Measurements from ENCODE around the gene WDR90. TPM values are rescaled to one million over a fixed set of nuclear protein-coding genes. Genes with fewer than 3 reads are reported as not detected.

WDR90 gene
- total RNA-seq, 1 donor from 2014 or later, result 7.2 TPM

DNA sequence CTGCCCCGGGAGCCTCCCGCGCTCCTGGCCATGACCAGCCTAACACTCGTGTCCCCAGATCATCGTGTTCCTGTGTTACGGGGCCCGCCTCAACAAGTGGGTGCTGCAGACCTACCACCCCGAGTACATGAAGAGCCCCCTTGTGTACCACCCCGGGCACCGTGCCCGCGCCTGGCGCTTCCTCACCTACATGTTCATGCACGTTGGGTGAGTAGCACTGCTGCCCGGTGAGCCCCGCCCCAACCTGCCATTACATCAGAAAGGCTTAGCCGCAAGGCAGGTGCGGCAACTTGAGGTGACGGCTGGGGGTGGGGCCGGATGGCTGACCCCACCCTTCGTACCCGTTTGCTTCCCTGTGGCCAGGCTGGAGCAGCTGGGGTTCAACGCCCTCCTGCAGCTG, 27.7 kb downstream of the WDR90 start:
- DNase-seq, result no peak

DNA sequence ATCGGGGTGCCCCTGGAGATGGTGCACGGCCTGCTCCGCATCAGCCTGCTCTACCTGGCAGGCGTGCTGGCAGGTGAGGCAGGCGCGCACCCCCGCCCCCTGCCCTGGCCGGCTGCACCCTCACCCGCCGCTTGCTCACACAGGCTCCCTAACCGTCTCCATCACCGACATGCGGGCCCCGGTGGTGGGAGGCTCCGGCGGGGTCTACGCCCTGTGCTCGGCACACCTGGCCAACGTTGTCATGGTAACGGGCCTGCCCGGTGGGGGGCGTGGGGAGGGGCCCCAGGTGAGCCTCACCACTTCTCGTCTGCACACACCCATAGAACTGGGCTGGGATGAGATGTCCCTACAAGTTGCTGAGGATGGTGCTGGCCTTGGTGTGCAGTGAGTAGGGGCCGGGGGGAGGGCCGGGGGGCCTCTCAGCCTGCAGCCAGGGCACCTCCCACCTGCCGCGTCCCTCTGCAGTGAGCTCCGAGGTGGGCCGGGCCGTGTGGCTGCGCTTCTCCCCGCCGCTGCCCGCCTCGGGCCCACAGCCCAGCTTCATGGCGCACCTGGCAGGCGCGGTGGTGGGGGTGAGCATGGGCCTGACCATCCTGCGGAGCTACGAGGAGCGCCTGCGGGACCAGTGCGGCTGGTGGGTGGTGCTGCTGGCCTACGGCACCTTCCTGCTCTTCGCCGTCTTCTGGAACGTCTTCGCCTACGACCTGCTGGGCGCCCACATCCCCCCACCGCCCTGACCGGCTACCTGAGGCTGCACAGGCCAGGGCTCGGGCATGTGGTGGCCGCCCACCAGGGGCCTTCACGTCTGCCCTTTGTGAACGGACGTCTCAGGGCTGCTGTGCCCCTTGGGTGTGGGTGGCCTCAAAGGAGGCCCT, 28.4 kb downstream of the WDR90 start:
- DNase-seq, result no peak

GRCh38 chr16:678209-678857, 29.2 kb downstream of the WDR90 start:
- no peak for DNase-seq

DNA sequence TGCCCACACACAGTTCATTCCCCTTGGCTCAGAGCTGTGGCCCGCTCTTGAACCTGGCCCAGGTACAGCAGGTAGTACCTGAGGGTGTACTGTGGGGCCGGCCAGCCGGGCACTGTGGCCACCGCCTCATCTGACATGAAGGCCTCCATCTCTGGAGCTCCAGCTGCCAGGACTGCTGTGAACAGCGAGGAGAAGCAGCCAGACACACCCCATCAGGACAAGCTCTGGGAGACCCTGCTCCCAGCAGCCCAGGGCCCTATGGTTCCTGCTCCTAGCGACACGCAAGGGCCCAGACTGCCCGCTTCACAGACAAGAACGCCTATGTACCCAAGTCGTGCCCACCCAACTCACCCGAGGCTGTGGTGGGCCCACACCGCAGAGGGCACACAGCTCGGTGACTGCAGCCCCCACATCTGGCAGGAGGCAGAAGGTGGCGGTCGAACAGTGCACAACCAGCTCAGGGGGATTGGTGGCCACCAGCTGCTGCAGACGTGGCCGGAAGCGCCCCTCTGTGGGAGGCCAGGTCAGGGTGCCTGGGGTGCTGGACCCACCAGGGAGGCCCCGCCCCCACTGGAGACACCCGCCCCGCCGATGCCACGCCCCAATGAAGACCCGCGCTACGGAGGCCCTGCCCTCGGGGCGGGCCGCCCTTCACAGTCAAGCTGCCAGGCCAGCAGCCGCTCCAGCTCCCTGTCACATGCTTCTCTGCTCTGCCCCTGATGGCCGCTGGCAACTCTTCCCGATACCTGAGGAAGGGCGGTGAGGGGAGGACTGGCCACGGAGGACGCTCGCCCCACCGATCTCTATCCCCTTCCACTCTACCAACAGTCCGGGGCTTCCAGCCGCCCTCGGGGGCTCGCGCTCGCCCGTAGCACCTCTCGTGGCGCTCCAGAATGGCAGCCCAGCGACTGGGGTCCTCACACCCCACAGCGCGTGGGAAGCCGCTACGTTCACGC, 30.0 kb downstream of the WDR90 start:
- DNase-seq, result peak; percentile 38

GRCh38 chr16:679814-680624, 30.9 kb downstream of the WDR90 start, which contains the start of gene STUB1:
Gene STUB1 (plus strand): TSS chr16:680410. CDS start chr16:680526, 116 bp downstream.
- peak; percentile 90 for DNase-seq

DNA sequence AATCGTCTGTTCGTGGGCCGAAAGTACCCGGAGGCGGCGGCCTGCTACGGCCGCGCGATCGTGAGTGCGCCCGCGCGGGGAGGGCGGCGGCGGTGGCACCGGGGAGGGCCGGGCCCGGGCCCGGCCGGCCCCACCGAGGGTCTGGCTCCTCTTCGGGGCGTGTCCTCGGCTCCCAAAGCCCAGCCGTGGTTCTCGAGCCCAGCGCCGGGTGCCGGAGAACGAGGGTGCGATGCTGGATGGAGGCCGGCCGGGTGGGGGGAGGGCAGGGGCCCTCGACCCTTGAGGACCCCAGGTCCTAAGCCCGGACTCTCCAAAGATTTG, 31.4 kb downstream of the WDR90 start:
- DNase-seq, result no peak

DNA sequence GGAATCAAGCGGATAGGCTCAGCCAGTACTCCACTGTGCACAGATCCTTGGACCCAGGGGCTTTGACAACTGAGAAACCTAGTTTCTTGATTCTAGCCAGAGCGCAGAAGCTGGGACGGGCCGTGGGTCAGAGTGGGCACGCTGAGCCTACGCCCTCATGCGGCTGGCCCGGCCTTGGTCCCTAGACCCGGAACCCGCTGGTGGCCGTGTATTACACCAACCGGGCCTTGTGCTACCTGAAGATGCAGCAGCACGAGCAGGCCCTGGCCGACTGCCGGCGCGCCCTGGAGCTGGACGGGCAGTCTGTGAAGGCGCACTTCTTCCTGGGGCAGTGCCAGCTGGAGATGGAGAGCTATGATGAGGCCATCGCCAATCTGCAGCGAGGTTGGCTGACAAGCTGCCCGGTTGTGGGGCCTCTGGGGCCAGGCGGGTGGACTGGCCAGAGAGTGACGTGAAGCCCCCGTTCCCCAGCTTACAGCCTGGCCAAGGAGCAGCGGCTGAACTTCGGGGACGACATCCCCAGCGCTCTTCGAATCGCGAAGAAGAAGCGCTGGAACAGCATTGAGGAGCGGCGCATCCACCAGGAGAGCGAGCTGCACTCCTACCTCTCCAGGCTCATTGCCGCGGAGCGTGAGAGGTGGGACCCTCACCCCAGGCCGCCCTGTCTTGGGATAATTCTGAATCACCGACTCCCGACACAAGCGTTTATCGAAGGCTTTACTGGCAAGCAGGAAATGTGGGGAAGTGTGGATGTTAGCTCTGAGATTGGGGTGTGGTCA, 32.0 kb downstream of the WDR90 start:
- DNase-seq, result no peak

DNA sequence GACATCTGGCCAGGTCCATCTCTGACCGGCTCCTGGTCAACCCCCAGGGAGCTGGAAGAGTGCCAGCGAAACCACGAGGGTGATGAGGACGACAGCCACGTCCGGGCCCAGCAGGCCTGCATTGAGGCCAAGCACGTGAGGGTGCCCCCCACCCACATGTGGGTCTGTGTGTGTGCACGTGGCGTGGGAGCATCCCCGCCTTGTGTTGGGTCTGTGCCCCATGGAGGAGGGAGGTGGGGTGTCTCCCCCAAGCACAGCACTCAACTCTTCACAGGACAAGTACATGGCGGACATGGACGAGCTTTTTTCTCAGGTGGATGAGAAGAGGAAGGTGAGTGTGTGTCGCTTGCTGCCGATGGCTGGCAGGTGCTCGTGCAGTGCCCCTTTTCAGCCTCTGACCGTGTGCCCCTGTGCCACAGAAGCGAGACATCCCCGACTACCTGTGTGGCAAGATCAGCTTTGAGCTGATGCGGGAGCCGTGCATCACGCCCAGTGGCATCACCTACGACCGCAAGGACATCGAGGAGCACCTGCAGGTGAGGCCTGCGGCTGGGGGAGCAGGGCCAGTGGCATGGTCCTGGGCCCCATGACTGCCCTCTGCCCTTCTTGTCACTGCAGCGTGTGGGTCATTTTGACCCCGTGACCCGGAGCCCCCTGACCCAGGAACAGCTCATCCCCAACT, 32.7 kb downstream of the WDR90 start:
- DNase-seq, result no peak

GRCh38 chr16:682493-683395, 33.6 kb downstream of the WDR90 start:
- DNase-seq, result no peak

- no peak for DNase-seq
Measured at GRCh38 chr16:683396-684070, 34.4 kb downstream of the WDR90 start.

- peak; percentile 96 for DNase-seq
Measured at GRCh38 chr16:684071-684794, 35.1 kb downstream of the WDR90 start, which contains the start of gene JMJD8. Gene JMJD8 (minus strand): TSS chr16:684334. CDS start chr16:684319, 15 bp downstream.

DNA sequence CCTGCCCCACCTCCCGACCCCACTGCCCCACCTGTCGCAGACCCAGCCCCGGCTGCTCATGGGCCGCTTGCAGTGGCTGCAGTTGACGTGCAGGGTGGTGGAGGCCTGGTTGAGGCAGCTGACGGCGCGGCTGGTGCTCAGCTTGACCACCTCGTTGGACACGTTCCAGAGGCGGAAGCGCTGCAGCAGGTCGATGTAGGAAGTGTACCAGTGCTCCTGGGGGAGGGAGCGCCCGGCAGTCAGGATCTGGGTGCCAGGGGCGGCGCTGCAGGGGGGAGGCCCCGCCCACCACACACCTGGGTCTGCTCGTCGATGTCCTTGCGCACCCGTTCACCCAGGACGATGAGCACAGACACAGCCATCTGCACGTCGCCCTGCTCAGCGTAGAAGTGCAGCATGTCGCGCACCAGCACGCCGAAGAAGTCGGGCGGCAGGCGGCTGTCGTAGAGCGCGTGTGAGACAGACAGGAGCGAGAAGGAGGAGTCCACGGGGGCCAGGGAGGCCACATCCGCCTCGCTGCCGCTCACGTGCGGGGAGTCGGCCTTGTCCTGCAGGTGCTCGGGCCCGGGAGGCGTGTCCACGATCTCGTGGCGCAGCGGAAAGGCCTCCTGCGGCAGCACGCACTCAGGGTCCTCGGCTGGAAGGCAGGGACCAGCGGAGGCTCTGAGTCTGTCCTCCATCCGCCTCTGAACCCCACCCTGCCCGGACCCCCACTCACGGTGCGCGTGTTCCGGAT, 36.0 kb downstream of the WDR90 start:
- DNase-seq, result no peak

DNA sequence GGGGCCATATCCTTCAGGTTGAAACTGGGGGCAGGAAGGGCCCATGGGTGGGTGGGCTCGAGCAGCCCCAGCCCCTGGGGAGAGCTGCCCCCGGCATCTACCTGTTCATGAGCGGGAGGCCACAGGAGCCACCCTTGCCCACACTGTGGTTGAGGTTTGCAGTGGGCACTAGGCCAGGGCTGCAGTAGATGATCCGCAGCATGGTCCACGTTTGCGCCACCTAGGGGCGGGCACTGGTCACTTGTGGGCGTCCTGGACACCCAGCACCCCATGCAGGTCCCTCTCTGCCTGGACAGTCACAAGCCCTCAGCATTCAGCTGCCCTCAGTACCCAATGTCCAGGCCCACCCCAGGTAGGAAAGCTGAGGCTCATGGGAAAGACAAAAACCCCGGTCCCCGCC, 36.8 kb downstream of the WDR90 start:
- no peak for DNase-seq

DNA sequence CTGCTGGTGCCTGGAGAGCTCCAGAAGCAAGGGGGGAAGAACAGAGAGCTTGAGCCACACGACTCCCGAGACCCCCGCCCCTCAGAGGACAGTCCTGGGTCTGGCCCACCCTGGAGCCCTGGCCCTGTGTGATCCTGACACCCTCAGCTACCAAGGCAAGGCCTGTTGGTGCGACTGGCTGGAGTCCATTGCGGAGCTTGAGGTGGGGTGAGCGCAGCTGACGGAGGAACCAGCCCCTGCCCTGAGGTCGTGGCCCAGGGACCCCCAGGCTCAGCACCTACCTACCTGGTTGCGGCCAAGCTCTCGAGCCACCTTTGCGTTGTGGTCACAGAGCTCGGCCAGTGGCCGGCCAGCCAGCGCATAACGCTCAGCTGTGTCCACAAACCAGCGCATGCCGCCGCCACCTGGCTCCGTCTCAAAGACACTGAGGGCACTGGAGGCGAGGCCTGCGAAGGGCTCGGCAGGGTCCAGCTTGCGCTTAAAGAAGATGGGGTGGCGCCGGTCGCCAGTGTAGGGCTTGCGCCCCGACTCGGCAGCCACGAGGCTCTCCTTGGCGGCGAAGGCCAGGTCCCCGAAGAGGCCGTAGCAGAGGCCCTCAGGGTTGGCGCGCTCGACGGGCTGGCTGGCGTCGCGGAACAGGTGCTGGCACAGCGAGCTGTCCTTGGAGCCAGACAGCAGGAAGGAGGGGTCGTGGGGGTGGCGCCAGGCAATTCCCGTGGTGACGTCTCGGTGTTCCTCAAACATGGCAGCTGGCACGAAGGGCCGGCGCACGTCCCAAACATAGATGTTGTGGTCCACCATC, 37.5 kb downstream of the WDR90 start:
- DNase-seq, result no peak

DNA sequence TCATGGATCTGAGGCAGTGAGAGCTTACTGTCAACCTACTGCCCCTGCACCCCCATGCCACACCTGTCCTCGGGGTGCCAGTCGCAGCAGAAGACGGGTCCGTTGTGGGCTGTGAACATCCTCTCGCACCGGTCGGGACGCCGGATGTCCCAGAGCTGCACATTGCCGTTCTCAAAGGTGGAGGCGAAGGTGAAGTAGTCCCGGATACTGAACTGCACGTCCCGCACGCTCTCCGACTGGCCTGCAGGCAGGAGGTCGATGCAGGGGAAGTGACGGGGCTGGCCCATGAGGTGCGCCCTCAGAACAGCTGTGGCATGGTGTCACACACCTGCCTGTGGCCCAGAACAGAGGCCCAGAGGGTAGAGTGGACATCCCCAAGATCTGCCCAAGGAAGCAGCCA, 38.3 kb downstream of the WDR90 start:
- DNase-seq, result no peak
